AG04449 (cell line): ENCODE data around the gene GPATCH8.
A peak's percentile ranks its signal among the peaks of the same experiment; 100 is the strongest.

Experiments used
- CTCF ChIA-PET: fragments of 350-600 bp; formaldehyde crosslinking; extraction: SDS; loops from one replicate; lab custom pipeline; 2021; ENCODE audit warnings: antibody characterized with exemption; lab: Yijun Ruan, JAX
- POLR2A ChIA-PET: fragments of 400-600, 350-600 bp; formaldehyde crosslinking; extraction: SDS; loops from one replicate; lab custom pipeline; 2020; ENCODE audit warnings: antibody characterized with exemption, inconsistent platforms; lab: Yijun Ruan, JAX
- DNase-seq: peaks from one replicate; pipeline ENCODE4 v3.0.0-alpha.2; 2010; ENCODE audit warnings: low read depth, low spot score
- H3K4me3 ChIP-seq: 2 replicates; pipeline ENCODE4 v1.5.1; 2011; ENCODE audit warnings: low read depth, mild to moderate bottlenecking, control low read depth, low read length
- CTCF ChIP-seq: IDR thresholded peaks from one replicate; pipeline ENCODE4 v1.5.1; 2011; ENCODE audit warnings: mild to moderate bottlenecking, moderate library complexity, low read length, control low read depth, inconsistent platforms; ENCODE audit not compliant: insufficient read depth; ENCODE audit errors: missing control alignments

The GPATCH8 gene

GRCh38 chr17:44502598-44503146 lies 534 bp downstream of the GPATCH8 start:
- no peak for TF ChIP-seq CTCF
- DNase-seq: no peak
- ChIA-PET POLR2A (interaction anchor here (1.1 kb wide), 1 partner anchor 12 kb away, joined by 3 read pairs; no protein-coding TSS in a partner anchor), CTCF (interaction anchor here (1.4 to 4.9 kb wide), 2 partner anchors 10 to 20 kb away, joined by 3 to 17 read pairs; no protein-coding TSS in a partner anchor)
- peak overlapping the region; percentile 88 for H3K4me3 ChIP-seq

- no peak for TF ChIP-seq CTCF
- peak overlapping the region; percentile 88 for H3K4me3 ChIP-seq
- ChIA-PET CTCF (no interaction called here), POLR2A (interaction anchor here (1.1 kb wide), 1 partner anchor 12 kb away, joined by 3 read pairs; no protein-coding TSS in a partner anchor)
- DNase-seq: no peak
Observed at GRCh38 chr17:44501866-44502375, 1.3 kb downstream of the GPATCH8 start.

- ChIA-PET CTCF (interaction anchor here (0.6 to 1.2 kb wide), 6 partner anchors 14 to 156 kb away, joined by 3 read pairs; no protein-coding TSS in a partner anchor), POLR2A (no interaction called here)
- DNase-seq: no peak
- H3K4me3 ChIP-seq: no peak overlapping the region
- TF ChIP-seq CTCF: no peak
Observed at GRCh38 chr17:44499722-44500121, 3.5 kb downstream of the GPATCH8 start.

- CTCF ChIA-PET: interaction anchor here (1.3 to 2.6 kb wide), 3 partner anchors 26 to 97 kb away, joined by 3 to 12 read pairs (median 4); no protein-coding TSS in a partner anchor
- H3K4me3 ChIP-seq: no peak overlapping the region
- POLR2A ChIA-PET: no interaction called here
- DNase-seq: no peak
- TF ChIP-seq CTCF: no peak
Observed at GRCh38 chr17:44496815-44497214, 6.4 kb downstream of the GPATCH8 start.

GRCh38 chr17:44493339-44493738 lies 9.9 kb downstream of the GPATCH8 start:
- ChIA-PET CTCF (no interaction called here), POLR2A (no interaction called here)
- no peak overlapping the region for H3K4me3 ChIP-seq
- DNase-seq: no peak
- TF ChIP-seq CTCF: no peak

- H3K4me3 ChIP-seq: no peak overlapping the region
- ChIA-PET POLR2A (no interaction called here), CTCF (no interaction called here)
- DNase-seq: no peak
- no peak for TF ChIP-seq CTCF
Observed at GRCh38 chr17:44492706-44493272, 10.4 kb downstream of the GPATCH8 start.
